Measurements from ENCODE around the gene PDZRN3. TPM values are rescaled to one million over a fixed set of nuclear protein-coding genes. Genes with fewer than 3 reads are reported as not detected.

Gene PDZRN3
- total and polyA plus RNA-seq, 2 of the 13 experiments (the other 11 are each of a cell fraction or from before 2014, with no cell fraction given): not detected

- Histone ChIP-seq H3K36me3 (replicated peaks in 1 of 2; ENCODE audit: control insufficient read depth in 1 of 2, insufficient read depth in 2 of 2, low read length in 2 of 2) (no peaks in the 10 kb centered on the region), H3K9ac (ENCODE audit: insufficient read depth, low read depth, low read length) (no peak overlapping the region), H3K27me3 (ENCODE audit: control insufficient read depth in 1 of 2, insufficient read depth in 2 of 2, low read length in 2 of 2) (peaks cover 2 to 7% of the 10 kb centered on the region in 2 experiments; a peak in 3 of 5 replicates), H2AFZ (ENCODE audit: low read length) (no peak overlapping the region), H3K4me3 (replicated peaks in 1 of 3; ENCODE audit: insufficient read depth in 1 of 3, low read depth in 2 of 3, low read length in 3 of 3) (no peak overlapping the region), H4K20me1 (ENCODE audit: insufficient read depth, low read length) (no peaks in the 10 kb centered on the region), H3K27ac (ENCODE audit: extremely low read length, insufficient read depth, low read length) (no peak overlapping the region), H3K4me2 (ENCODE audit: low read depth, low read length) (no peak overlapping the region), H3K4me1 (ENCODE audit: insufficient read depth, low read length) (peaks cover 13% of the 10 kb centered on the region; the same call in 1 of the 2 replicates), H3K79me2 (ENCODE audit: insufficient read depth, low read length) (no peaks in the 10 kb centered on the region), H3K9me3 (ENCODE audit: low read length) (no peaks in the 10 kb centered on the region)
- POLR2A ChIA-PET: no interaction called here
- in situ Hi-C loops (cut with HindIII; ENCODE audit: extremely low pct_ligation_motif_present, low pct_unique_long_range_greater_than_20kb) (no loop called here), intact Hi-C loops (cut with micrococcal nuclease; ENCODE audit: unreplicated experiment) (no loop called here)
- DNase-seq (ENCODE audit: low spot score) (no peak), FAIRE-seq (no peak), ATAC-seq (no peak)
- no TSS peak for BruUV-seq (replicated peaks)
- CTCF ChIA-PET (ENCODE audit: low intra/inter-chr PET ratio, low total read pairs): no interaction called here
- 6% methylated on average over 2 of the region's 2 CpGs for WGBS (ENCODE audit: low lambda C conversion rate)
- no peak for TF ChIP-seq SIX4 (CRISPR knock-in tag; IDR thresholded peaks at IDR 0.05)
- TF ChIP-seq TFE3 (CRISPR knock-in tag; IDR thresholded peaks at IDR 0.05): no peak
- TF ChIP-seq, protein P1, sequence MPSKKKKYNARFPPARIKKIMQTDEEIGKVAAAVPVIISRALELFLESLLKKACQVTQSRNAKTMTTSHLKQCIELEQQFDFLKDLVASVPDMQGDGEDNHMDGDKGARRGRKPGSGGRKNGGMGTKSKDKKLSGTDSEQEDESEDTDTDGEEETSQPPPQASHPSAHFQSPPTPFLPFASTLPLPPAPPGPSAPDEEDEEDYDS (CRISPR knock-in tag; IDR thresholded peaks at IDR 0.05): no peak
- TF ChIP-seq MATR3 (CRISPR knock-in tag; IDR thresholded peaks at IDR 0.05): no peak
- no peak for TF ChIP-seq KDM4B (CRISPR knock-in tag; IDR thresholded peaks at IDR 0.05)
- TF ChIP-seq ZNF136 (CRISPR knock-in tag; IDR thresholded peaks at IDR 0.05; ENCODE audit: low read depth): no peak
- TF ChIP-seq MXD1 (CRISPR knock-in tag; IDR thresholded peaks at IDR 0.05): no peak
- TF ChIP-seq ZBTB1 (CRISPR knock-in tag; IDR thresholded peaks at IDR 0.05; ENCODE audit: borderline replicate concordance): no peak
- TF ChIP-seq ZNF510 (CRISPR knock-in tag; IDR thresholded peaks at IDR 0.05; ENCODE audit: low read depth): no peak
Observed at GRCh38 chr3:73618461-73618860, 6.3 kb downstream of the PDZRN3 start.

Measured in HepG2 (cell line).